Fibroblast of skin of right quadriceps (primary cell): ENCODE data around the gene ABHD17C.
"Not testable (repeated sequence)": the region's sequence is repeated elsewhere in the genome, so short reads cannot be mapped to it uniquely, and the experiment has no call there.

Experiments used
- DNase-seq: peaks from one replicate; pipeline ENCODE4 v3.0.0-alpha.2; 2013

The ABHD17C gene

DNA sequence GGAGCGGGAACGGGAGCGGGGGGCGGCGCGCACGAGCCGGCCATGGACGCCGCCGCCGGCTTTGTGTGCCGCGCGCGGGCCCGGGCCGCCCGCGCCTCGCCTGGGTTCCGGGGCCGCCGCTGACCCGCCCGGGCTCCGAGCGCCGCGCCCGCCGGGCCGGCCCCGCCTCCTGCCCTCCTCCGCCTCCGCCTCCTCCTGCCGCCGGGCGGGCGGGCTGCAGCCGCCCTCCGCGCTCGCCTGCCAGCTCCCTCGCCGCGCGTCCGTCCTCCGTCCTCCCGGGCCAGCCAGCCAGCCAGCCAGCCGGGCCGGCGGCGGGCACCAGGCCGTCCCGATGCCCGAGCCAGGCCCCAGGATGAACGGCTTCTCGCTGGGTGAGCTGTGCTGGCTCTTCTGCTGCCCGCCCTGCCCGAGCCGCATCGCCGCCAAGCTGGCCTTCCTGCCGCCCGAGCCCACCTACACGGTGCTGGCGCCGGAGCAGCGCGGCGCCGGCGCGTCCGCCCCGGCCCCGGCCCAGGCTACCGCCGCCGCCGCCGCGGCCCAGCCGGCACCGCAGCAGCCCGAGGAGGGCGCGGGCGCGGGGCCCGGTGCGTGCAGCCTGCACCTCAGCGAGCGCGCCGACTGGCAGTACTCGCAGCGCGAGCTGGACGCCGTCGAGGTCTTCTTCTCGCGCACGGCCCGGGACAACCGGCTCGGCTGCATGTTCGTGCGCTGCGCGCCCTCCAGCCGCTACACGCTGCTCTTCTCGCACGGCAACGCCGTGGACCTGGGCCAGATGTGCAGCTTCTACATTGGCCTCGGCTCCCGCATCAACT lies at the start of gene ABHD17C:
Gene ABHD17C, plus strand, starts transcription at position 212 of the 812 bp plus-strand sequence. Its CDS starts 120 bp downstream, at position 332.
- DNase-seq, result peak; percentile 57

DNA sequence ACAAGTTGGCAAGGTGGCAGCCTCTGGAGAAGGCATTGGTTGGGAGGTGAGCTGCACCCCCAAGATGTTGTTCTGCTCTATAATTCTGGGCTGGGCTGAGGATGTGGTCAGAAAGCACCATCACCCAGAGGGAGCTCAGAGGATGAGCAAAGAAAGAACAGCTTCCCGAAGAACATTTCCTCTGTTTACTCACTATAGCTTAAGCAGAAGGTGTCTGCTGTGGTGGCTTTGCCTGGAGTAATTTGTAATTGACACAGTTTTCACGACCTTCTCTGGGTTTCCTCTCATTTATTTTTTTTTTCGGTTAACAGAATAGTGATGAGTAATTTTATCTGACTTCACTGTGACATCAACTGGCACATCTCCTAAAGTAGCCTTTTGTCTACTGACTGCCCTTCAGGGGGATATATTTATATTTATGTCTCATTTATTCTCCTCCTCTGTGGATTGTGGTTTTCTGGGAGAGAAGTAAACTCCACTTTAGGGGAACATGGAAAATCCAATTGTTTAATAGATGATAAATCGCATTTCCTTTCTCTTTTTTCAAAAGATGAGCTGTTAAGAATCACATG lies 49.5 kb upstream of the ABHD17C start:
- DNase-seq, result peak; percentile 12

DNA sequence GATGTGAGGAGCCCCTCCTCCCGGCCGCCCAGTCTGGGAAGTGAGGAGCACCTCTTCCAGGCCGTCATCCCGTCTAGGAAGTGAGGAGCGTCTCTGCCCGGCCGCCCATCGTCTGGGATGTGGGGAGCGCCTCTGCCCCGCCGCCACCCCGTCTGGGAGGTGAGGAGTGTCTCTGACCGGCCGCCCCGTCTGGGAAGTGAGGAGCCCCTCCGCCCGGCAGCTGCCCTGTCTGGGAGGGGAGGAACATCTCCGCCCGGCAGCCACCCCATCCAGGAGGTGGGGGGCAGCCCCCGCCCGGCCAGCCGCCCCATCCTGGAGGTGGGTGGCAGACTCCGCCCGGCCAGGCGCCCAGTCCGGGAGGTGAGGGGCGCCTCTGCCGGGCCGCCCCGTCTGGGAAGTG lies 47.7 kb upstream of the ABHD17C start:
- not testable (repeated sequence) for DNase-seq

DNA sequence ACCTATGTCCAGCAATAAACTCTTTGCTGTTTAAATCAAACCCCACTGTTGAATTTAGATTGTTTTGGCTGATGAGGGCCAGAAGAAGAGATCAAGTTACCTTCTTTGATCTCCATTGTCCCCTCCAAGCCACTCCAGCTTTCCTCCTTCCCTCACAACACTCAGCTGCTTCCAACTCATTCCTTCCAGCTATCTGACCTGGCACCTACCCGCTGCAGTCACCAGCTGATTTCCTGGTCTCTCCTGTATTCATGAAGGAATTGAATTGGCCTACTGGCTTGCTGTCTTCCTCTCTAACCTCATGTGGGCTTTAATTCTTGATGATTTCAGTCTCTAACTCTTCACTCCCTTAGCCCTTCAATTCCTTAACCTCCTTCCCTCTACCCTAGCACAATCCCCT lies 40.8 kb upstream of the ABHD17C start:
- no peak for DNase-seq

DNA sequence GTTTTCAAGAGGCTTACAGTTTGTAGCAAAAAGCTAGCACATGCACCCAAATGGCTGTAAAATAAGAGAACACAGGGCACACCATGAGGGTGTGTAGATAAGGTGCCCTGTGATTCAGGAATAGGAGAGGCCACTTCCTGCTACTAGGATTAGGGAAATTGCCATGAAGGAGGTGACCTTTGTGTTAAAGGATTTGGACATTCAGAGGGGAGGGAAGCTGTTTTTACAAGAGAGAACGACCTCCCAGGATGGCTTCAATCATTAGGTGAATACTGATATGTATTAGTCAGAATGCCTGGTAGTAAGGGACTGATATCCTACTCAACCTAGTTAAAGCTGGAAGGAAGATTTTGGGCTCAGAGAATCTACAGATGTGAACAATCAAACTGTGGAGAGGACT lies 35.7 kb upstream of the ABHD17C start:
- DNase-seq, result peak; percentile 18

DNA sequence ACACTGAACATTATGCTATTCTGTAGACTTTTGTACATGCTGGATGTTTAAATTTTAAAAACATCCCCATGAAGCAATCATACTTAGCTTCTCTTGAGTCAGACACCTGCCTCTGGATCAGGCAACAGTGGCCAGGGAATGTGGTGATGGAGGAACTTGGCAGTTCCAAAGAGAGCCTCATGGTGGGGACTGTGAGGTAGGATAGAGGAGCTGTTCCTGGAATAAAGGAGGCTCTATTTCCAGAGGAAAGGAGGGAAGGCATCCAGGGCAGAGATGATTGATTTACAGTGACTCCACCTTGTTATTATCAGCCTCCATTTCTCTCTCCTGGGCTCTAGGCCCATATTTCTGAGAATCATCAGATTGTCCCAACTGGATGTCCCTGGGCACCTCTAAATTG lies 35.0 kb upstream of the ABHD17C start:
- peak; percentile 55 for DNase-seq

DNA sequence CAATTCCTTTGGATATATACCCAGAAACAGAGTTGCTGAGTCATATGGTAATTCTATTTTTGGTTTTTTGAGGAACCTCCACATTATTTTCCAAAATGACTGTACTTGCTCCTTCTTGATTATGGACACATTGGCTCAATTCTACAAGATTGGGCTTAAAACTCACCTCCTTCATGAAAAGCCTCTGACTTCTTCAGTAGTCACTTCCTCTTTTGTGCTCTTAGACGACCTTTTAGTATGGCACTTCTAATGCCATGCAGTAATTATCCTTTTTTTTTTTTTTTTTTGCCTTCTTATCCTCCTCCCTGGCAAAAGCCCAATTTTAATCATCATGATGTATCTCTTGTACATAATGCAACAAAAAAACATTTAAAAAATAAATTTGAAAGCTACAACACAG lies 33.0 kb upstream of the ABHD17C start:
- DNase-seq, result no peak

DNA sequence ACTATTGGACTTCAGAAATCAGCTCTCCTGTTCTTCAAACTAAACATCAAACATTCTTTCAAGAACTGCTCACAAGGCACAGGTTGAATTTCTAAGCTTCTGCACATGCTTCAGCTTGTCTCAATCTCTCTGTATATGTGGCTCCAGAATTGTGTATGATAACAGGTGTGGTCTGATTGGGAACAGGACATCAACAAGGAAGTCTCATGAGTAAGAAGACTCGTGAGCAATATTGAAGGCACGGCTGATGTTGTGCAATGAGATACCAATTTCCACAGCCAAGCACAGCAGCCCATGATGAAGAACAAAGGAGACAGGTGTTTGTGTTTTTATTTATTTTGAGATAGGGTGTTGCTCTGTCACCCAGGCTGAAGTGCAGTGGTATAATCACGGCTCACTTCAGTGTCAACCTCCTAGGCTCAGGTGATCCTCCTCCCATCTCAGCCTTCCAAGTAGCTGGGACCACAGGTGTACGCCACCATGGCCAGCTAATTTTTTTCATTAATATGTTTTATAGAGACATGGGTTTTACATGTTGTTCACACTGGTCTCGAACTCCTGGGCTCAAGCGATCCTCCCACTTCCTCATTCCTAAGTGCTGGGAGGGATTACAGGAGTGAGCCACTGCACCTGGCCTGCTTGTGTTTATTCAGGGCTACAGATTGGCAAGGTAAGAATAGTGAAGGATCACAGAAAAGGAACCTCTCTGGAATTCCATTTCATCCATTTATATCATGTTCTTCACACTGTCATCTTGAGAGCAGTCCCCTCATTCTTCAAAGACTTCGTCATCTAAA lies 32.2 kb upstream of the ABHD17C start:
- no peak for DNase-seq

DNA sequence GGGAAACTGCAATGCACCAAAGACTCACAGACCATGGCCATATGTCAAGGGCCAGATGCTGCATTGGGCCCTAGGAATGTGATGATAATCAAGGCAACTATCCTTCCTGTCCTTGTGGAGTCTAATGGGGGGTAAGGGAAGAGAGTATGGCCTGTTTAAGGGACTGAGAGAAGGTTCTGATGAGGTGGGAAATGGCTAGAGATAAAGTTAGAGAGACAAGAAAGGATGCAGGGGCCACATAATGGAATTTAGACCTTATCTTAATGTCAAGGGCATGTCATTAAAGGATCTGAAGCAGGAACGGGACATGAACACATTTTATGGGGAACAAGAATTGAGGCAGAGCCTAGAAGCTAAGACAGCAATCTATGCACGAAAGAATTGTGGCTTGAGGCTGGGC lies 30.0 kb upstream of the ABHD17C start:
- DNase-seq, result no peak

DNA sequence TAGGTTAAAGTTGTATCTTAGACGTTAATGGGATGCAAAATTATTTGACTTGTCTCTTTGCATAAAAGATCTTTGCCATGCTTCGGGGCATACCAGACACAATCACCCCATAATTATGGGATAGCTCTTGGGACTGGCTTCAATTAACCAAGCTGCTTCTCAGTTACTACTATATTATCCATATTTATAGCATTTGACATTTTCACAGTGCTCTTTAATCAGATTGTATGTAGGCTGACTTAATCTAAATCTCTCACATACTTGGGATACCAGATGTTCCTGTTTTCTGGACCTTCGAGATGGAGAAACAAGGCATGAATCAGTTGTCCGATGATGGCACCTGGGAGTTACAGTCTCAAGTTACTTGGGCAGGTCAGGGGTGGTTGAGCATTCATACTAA lies 27.2 kb upstream of the ABHD17C start:
- peak; percentile 54 for DNase-seq

DNA sequence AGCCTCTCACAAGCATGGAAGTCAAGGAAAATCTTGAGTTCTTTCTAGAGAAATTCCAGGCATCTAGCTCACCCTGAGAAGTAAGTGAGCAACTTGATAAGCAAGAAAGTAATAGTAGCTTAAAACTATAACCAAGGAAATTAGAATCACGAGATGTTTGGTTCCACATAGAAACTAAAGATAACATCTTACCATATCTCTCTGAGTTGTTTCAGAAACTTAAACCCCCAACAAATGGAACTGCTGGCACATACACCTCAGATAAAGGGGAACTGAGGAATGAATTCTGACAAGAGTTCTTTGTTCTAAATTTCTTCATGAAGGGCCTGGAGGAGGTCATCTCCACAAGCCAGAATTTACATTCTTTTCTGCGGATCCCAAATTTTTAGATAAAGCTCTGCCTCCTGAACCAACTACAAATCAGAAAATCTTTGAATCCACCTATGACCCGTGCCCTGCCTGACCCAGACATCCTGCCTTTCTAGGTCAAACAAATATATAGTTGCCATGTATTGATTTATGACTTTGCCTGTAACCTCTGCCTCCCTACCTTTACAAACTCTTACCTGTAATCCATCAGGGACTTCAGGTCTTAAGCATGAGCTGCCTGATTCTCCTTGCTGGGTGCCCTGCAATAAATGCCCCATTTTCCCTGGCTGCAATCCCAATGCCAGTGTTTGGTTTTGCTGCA lies 26.4 kb upstream of the ABHD17C start:
- DNase-seq, result no peak

DNA sequence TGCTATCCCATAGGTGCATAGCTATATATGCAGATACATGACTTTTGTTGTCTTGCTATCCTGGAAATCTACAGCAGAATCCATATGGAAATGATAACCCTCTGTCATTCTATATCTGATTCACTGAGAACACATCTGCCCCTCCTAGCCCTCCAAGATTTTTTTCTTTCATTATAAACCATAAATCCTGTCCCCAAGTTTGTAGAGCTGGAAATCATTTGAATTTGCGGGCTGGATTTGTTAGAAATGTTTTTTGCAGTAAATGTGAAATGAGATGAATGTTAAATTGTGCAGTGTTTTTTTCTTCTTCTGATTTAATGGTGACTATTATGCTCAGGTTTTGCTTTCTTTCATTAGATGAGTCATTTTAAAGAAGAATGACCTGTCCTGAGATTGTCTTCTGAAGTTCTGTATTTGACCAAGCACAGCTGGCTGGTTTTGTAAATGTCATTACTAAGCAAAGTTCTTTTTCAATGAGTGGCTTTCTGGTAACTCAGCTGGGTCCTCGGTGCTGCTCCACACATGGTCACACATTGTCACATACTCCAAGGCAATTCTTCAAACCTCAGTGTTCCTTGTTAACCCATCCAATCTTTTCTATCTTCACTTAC lies 25.3 kb upstream of the ABHD17C start:
- peak; percentile 84 for DNase-seq

DNA sequence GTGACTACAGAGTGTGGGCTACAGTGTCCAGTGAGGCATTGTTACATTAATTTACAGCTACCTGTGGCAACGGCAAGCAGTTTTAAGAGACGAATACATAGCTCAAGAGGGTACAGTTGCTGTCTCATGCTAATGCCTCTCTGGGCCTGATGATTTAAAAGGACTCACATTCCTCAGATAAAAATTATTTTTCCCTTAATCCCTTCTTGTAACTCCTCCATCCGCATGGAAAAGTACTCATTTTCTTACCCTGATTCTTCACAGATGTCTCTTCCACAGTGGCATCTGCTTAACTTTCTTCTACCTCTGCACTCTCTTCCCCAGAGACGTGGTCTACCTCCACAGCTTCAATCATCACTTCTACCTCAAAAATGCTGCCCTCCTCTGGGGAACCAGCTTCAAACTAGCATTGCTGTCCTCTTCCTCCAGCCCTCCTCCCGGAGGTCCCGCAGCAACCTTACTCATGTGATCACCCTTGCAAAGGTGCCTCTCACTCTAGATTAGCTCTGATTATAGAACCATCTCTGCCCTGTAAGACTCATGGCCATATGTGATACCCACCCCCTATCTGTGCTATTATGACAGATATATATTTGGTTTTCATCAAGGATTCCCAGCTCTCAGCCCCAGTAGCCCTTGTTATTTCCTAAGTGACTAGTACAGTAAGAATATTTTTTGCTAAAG lies 21.4 kb upstream of the ABHD17C start:
- peak; percentile 65 for DNase-seq

DNA sequence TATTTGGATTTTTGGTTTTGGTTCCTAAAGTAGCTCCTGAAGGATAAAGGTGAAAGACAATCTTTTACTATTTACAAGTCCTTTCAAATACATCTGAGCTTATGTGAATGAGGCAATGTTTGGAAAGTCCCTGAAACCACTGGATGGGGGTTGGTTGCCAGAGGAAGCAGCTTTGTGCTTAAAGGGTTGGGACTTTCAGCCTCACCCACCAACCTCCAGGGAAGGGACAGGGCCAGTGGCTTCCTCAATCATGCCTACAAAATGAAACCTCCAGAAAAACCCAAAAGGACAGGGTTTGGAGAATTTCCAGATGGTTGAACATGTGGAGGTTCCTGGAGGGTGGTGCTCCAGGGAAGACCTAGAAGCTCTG lies 20.9 kb upstream of the ABHD17C start:
- DNase-seq, result peak; percentile 56

DNA sequence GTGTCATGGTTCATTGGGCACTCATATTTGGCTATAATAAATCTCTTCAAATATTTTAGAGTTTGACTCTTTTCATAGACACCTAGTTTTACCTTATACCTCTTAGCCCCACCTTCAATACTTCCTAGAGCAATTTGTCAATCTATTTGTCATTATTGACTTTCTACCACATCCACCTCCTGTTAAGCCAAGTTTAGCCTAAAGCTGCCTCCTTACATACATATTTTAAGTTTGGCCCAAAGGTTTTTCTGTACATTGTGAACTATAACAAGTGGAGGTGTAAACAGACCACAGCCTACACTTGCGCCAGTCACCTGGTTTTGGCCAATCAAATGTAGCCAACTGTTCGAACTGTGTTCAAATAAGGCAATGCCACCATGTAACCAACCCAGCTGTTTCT lies 18.1 kb upstream of the ABHD17C start:
- no peak for DNase-seq

DNA sequence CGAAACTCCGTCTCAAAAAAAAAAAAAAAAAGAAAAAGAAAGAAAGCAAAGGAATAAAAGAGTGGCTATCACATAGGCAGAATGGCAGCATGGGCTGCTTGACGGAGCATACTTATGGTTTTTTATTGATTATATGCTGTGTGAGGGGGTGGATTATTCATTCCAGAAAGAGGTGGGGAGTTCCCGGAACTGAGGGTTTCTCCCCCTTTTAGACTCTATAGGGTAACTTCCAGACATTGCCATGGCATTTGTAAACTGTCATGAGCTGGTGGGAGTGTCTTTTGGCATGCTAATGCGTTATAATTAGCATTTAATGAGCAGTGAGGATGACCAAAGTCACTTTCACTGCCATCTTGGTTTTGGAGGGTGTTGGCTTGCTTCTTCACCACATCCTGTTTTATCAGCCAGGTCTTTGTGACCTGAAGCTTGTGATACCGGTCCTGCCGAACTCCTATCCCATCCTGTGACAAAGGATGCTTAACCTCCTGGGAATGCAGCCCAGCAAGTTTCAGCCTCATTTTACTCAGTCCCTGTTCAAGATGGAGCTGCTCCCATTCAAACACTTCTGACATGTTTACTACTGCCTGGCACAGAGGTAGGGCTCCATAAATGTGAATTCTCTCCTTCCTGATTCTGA lies 15.8 kb upstream of the ABHD17C start:
- no peak for DNase-seq

DNA sequence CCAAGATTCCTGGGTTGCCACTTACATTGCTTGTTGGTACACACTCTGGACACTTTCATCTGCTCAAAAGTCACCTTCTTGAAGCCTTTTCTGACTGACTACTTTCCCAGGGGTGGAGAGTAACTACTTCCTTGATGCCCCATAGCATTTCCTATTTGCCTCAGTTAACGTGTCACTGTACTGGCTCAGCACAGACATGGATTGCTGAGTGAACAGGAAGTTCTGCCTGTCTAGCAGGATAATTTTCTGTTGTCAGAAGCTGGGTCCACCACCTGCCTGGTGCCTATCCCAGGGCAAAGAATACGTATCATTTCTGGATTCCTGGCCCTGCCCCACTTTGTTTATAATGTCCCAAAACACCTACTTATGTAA lies 15.3 kb upstream of the ABHD17C start:
- DNase-seq, result no peak

DNA sequence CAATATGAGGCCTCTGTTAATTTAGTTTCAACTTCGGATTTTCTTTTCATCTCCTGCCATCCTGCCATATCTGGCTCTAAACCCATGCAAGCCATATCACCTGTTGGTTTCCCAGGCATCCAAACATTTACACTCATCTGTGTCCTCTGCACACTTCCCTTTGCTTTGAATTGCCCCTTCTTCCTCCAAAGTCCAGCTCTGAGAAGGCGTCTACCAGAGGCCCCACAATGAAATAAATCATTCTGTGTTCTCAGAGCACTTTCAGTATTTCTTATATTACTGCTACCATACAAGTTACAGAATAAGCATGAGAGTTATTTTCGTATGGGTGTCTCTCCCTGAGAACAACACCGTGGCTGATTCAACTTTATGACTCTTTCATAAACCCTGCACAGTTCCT lies 12.9 kb upstream of the ABHD17C start:
- no peak for DNase-seq

DNA sequence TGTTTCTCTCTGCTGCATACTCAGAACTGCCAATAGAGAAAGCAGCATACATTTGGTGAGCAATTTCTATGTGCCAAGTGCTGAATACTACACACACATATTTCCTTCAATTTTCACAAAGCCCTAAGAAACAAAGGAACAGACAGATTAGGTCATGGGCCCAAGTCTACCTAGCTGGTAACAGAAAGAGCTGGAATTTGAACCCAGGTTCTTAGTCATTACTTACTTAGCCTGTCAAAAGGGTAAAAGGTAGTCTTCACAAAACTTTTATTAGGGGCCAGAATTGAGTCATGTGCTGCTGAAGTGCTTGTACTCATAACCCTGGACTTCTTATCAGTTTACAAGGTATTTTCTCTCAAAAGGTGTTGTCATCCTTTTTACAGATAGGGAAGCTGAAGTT lies 10.4 kb upstream of the ABHD17C start:
- DNase-seq, result no peak

DNA sequence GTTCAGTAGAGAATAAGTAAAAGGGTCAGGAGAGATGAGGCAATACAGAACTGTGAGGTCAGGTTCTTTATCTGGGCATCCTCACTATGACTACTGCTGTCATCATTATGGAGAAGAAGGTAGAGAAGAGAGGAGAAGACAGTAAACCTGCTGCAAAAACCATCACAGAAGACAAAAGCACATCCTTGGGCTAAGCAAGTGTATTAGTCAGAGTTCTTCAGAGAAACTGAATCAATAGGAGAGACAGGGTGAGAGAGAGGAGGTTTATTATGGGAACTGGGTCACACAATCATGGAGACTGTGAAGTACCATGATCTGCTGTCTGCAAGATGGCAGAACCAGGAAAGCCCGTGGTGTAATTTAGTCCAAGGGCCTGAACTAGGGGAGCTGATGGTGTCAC lies 9.5 kb upstream of the ABHD17C start:
- no peak for DNase-seq

DNA sequence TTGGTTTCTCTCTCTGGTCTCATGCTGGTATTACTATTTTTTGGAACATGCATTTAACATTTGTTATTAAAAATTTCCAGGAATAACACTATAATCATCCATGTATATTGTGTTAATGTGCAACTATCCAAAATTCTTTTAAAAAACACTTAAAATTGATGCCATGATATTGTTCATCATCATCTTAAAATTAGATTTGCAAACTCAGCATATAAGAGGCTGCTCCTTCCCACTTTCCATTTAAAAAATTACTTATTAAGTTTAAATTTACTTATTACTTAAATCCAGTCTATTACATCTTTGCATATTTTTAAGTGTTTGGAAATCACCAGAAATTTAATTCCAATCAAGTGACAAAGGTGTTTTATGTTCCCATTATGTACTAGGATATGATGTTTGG lies 5.8 kb upstream of the ABHD17C start:
- no peak for DNase-seq

DNA sequence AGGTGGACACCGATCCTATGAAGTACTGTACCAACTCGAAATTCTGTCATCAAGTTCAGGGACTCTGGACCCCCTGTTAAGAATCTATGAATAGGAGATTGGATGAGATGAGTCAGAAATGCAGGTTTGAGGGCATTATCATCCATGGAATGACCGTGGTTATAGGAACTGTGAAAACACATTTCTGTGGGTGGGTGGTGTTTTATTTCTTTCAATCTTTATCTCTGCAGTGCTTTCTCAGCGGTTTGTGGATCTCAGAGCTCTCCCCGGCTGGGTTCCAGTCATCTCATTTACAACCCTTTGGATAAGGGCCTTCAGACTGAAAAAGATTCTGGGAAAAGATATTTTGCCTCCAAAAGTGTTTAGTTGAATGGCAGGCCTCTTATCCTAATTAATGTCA lies 5.4 kb upstream of the ABHD17C start:
- DNase-seq, result peak; percentile 30
